ENCODE data around the gene MEIOC.
"Not testable (repeated sequence)": the region's sequence is repeated elsewhere in the genome, so short reads cannot be mapped to it uniquely, and the experiment has no call there.

Gene MEIOC

DNA sequence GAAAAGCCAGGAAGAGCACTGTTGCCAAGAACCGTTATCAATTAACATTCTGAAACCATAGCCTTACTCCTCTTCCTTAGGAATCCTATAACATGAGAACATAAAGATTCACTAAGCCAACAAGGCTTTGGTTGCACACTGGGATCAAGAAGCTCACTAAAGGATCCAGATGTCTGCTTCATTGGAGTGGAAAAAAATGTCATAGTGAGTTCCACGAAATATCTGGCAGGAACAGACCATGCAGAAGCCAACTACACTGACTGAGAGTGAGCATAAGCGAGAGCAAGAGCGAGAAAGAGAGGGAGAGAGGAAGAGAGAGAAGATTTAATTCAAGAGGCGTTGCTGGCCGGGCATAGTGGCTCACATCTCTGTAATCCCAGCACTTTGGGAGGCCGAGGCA lies 13.4 kb upstream of the MEIOC start:
- intact Hi-C loops (cut with DNase I): no loop called here
- peak in 1 of 42 donors; percentile 3 for DNase-seq

DNA sequence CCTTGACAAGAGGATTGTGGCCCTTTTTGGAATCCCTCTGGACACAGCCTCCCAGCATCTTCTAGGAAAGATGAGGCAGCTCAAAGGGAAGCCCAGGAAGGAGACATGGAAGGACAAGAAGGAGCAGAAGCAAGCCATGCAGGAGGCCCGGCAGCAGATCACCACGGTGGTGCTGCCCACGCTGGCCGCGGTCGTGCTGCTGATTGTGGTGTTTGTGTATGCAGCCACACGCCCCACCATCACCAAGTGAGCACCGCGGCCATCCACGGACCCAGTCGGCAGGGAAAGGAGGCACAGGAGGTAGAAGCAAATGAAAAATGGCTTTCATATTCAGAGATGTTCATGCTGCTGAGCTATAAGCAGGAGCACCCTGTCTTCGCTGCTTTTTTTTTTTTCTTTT lies 10.9 kb upstream of the MEIOC start:
- intact Hi-C loops (cut with DNase I): no loop called here
- peak in 2 of 42 donors; percentile 10 to 34 for DNase-seq

DNA sequence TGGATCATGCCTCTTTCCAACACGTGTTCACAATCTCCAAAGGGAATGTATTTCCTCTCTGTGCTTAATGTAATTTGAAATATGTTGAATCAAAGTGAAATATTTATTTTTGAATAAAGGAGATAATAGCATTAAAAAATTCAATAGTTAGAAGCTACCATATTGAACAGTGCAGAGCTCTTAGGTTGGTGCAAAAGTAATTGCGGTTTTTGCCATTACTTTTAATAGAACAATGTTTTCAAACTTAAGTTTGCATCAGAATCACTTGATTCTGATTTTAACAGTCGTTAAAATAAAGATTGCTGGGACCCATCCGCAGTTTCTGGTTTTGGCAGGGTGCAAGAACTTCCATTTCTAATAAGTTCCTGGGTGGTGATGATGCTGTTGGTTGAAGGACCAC lies 10.0 kb upstream of the MEIOC start:
- intact Hi-C loops (cut with DNase I): no loop called here

DNA sequence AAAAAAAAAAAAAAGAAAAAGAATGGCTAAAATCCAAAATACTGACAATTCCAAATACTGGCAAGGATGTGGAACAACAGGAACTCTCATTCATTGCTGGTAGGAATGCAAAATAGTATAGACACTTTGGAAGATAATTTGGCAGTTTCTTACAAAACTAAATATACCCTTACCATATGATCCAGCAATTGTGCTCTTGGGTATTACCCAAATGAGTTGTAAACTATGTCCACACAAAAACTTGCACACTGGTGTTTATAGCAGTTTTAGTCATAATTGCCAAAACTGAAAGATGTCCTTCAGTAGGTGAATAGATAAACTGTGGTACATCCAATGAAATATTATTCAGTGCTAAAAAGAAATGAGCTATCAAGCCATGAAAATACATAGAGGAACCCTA lies 8.5 kb upstream of the MEIOC start:
- intact Hi-C loops (cut with DNase I): no loop called here

More for the DNA sequence above, 10.0 kb upstream of the MEIOC start:
- DNase-seq: no peak

DNA sequence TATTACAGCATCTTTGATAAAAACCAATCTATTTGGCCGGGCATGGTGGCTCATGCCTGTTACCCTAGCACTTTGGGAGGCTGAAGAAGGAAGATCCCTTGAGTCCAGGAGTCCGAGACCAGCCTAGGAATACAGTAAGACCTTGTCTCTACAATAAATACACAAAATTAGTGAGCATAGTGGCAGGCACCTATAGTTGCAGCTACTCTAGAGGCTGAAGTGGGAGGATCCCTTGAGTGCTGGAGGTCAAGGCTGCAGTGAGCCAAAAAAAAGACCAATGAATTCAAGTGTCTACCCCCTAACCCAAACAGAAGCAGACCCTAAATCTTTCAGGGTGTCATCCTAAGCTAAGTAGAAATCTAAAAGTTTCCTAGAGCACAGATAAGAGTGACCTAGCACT lies 7.3 kb upstream of the MEIOC start:
- intact Hi-C loops (cut with DNase I): no loop called here
- no peak for DNase-seq

More for the DNA sequence above, 8.5 kb upstream of the MEIOC start:
- no peak for DNase-seq

DNA sequence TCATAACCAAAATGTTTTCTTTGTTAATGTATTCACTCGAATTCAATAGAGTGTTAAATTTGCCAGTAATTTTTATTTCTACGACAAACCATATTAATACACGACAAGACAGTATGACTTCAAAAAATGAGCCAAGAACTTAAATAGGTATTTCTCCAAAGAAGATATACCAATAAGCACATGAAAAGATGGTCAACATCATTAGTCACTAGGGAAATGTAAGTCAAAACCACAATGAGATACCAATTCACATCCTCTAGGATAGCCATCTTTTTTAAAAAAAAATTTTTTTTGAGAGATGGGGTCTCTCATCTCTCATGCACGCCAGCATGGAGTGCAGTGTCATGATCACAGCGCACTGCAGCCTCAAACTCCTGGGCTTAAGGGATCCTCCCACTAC lies 5.0 kb upstream of the MEIOC start:
- intact Hi-C loops (cut with DNase I): no loop called here
- no peak for DNase-seq

DNA sequence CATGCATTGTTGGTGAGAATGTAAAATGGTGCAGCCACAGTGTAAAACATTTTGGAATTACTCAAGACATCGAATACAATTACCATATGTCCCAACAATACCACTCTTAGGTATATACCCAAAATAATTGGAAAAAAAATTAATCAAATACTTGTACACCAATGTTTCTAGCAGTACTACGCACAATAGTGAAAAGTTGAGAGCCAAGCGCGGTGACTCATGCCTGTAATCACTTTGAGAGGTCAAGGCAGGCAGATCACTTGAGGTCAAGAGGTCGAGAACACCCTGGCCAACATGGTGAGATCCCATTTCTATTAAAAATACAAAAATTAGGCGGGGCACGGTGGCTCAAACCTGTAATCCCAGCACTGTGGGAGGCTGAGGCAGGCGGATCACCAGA lies 3.5 kb upstream of the MEIOC start:
- DNase-seq: no peak
- intact Hi-C loops (cut with DNase I): no loop called here

DNA sequence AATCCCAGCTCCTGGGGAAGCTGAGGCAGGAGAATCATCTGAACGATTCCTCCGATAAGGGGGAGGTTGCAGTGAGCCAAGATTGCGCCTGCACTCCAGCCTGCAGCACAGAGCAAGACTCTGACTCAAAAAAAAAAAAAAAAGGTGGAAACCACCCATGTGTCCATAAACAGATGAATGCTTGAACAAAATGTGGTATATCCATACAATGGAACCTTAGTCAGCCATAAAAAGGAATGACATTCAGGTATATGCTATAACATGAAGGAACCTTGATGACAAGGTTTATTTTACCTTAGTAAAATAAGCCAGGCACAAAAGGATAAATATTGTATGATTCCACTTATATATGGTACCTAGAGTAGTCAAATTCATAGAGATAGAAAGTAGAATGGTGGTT lies 2.9 kb upstream of the MEIOC start:
- DNase-seq: no peak

DNA sequence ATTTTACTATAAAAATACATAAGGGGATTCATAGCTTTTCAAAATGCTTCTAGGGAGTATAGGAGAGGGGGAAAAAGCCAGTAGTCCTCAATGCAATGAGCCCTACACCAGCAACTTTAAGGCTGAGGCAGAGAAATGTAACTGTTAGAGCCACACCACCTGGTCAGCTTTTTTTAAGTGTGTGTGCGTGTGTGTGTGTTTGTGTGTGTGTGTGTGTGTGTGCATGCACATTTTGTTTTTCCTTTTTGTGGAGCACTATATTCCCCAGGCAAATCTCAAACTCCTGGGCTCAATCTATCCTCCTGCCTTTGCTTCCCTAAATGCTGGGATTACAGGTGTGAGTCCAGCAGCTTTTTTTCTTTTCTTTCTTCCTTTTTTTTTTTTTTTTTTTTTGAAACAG lies 2.3 kb upstream of the MEIOC start:
- DNase-seq: no peak
- intact Hi-C loops (cut with DNase I): no loop called here

More for the DNA sequence above, 2.9 kb upstream of the MEIOC start:
- intact Hi-C loops (cut with DNase I): no loop called here

DNA sequence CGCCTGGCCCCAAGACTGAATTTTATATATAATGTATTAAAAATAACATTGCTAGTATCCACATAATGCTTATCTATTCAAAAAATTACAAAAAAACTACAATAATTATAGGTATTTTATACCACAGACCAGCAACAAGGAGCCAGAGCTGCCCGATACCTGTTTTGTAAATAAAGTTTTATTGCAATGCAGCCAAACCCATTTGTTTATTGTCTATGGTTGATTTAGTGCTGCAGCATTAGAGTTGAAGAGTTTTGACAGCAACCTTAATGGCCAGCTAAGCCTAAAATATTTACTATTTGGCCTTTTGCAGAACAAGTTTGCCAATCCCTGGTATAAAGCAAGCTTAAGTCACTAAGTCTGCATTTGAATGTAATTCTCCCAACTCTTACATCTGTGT lies 5.6 kb downstream of the MEIOC start:
- intact Hi-C loops (cut with DNase I): no loop called here
- no peak for DNase-seq

DNA sequence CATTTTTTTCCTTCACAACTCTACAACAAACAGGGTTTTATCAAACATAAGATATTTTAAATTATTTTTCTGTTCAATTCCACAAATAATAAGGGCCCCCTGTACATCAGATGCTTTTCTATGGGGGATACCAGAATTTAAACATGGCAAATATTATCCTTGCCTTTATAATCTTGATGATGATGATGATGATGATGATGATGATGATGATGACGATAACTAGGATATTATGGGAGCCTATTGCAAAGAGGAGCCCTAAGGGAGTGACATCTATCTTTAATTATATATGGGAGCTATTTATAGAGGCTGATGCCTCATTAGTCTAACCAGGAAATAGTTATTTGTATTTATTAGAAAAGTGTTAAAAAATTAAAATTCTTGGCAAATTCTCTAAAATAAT lies 6.8 kb downstream of the MEIOC start:
- DNase-seq: no peak
- intact Hi-C loops (cut with DNase I): no loop called here

DNA sequence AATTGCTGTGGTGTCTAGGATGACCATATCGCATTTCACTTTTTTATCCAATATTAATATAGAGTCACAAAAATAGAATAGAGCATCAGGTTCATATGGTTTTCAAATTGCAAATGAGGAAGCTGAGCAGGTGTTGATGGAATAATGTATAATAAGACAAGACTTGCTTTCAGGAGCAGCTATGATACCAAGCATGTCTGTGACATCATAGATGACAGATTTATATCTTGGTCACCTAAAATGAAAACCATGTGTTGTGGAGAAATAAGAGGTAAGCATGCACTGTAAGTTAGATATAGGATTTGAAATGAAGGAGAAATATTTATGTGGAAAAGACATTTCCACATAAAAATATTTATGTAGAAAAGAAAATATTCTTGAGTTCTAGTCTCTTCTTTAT lies 8.6 kb downstream of the MEIOC start:
- intact Hi-C loops (cut with DNase I): no loop called here
- DNase-seq: no peak

DNA sequence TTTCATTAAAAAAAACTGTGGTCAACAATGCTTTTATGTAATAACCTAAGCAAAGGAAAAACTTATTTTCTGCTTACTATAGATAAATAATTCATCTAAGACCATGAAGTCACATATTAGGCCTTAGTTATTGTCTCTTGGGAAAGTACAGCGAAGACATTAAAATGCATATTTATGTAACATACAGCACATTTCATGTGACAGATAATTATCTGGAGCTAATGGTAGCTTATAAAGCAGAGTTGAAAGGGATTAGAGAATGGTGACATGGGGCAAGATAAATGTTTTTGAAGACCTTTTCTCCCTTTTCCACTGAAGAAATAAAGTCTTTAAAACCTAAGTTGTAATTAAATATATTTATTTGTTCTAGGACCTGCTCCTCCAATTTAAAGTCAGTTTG lies 9.7 kb downstream of the MEIOC start:
- intact Hi-C loops (cut with DNase I): no loop called here
- DNase-seq: no peak

DNA sequence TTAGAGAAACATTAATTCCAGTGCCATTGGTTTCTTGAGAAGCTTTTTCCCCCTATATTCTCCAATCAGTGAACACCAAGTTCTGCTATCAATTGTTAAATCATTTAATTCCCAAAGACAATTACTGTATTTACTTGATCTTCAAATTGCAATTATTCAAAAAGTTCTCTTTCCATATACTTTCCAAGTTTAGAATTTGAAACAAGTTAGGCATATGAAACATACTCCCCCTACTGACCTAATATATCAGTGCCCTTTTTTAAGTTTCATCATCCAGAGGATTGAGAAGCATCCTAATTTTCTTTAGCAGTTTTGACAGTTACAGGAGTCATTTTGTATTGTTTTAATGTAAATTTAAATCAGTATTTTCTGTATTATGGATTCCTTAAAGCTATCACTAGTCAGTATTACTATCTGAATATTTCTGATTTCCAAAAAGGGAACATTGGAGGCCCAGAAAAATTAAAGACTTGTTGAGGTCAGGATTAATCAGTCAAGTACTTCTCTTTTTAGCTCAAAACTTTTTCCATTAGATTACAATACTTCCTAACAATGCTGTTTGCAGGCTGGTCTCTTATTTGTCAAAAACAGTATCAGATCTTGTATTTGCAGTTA lies 16.3 kb downstream of the MEIOC start:
- no peak for DNase-seq
- intact Hi-C loops (cut with DNase I): no loop called here

DNA sequence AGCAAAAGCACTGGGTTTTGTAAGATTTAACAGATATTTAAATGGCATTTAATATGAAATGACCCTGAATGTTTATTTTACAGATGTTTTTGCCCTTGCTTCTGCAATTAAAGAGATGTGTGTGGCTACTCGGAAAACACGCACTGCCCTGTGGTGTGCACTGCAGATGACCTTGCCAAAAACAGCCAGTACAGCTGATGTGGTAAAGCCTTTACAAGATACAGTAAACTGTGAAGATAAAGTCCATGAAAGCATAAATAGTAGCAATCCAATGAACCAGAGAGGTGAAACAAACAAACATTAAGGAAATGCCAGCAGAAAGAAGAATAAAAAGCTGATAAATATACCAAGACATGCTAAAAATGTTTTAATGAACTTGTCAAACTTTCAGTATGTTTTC lies 17.6 kb downstream of the MEIOC start:
- intact Hi-C loops (cut with DNase I): no loop called here

DNA sequence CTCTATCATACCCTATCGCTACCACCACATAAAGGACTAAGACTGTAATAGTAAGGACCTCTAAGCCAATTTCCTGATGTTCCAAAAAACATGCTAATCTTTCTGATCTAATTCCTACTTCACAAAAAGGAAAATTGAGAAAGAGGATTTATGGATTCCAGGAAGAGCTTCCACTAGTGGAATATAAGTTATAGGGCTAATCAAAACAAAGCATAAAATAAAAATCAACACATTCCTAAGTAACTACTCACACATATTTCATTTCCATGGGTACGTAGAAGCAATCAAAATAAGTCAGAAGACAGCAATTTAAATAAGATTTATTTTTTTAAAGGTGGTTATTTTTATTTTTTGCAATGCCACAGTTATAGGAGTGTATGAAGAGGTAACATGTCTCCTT lies 20.9 kb downstream of the MEIOC start:
- intact Hi-C loops (cut with DNase I): no loop called here
- DNase-seq: no peak

More for the DNA sequence above, 17.6 kb downstream of the MEIOC start:
- DNase-seq: no peak

DNA sequence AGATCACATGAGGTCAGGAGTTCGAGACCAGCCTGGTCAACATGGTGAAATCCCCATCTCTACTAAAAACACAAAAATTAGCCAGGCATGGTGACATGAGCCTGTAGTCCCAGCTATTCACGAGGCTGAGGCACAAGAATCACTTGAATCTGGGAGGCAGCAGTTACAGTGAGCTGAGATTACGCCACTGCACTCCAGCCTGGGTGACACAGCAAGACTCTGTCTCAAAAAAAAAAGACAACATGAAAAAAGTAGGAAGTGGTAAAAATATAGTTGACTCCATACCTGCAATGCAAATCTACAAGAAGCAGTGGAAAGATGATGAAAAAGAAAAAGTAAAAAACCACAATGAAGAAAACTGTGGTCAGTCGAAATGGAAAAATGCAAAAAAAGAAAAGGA lies 27.0 kb downstream of the MEIOC start:
- DNase-seq; intact Hi-C loops (cut with DNase I): not testable (repeated sequence)

DNA sequence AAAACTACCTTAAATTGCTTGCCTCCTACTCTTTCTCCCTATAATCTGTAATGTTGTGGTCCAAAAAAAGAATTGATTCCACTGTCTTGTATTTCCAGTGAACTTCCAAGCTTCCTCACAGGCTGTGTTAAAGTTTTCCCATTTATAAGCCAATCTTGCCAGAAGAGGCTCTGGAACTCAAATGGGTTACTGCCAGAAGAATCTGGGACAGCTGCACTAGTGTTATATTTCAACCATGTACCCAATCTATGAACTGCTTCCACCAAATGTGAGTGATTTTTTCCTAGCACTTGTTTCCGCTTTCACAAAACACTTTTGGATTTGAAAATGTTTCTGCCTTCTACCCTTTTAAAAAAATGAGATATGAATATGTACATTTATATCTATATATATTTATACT lies 31.5 kb downstream of the MEIOC start:
- no peak for DNase-seq
- intact Hi-C loops (cut with DNase I): no loop called here

DNA sequence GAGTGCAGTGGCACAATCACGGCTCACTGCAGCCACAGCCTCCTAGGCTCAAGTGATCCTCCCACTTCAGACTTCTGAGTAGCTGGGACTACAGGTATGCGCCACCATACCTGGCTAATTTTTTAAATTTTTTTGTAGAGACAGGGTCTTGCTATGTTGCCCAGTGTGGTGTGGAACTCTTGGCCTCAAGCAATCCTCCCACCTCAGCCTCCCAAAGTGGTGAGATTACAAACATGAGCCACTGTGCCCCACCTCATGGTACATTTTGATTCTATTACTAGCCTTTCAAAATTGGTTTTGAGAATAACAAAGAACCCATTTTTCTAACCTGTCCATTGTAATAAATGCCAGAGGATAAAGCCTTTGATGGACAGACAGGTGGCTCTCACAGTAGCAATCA lies 31.9 kb downstream of the MEIOC start:
- no peak for DNase-seq
- intact Hi-C loops (cut with DNase I): no loop called here

DNA sequence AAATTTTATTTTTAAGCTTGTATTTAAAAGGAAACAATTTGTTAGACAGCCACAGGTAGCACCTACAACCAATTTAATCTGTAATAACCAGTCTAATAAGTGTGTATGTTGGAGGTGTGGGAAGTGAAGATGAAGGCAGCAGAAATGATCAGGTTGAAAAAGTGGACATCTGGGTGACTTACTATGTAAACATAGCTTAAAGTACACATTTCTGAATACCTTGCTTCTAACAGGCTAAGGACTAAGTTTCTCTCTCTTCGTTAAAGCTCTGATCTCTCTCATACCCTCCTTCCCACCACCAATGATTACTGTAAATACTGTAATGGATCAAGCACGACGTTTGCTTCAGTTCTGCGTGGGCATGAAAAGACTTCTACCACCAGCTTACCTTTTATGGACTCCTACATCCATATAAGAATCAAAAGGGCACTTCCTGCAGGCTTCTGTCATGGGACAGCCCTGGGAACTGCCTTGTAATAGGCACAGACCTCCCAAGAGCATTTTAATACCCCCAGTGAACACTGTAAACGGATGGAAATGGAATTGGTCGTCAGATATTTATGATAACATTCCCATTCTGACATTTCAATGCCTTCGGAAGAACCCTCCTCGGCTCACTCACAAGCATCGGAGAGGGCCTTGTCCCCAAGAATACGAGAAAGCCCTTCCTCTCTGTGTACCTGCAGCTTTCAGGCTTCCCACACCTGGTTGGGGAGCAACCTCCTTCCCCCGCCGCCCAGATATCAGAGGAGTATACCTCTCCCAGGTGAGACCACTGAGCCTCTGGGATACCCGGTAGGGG lies 32.6 kb downstream of the MEIOC start:
- intact Hi-C loops (cut with DNase I): no loop called here
- peak in 13 of 42 donors; percentile 3 to 42 (median 13) for DNase-seq

Measured in head of caudate nucleus (tissue), 42 donors.